Psoas muscle (tissue), 8 donors: ENCODE results near the gene TECPR2. TPM values are rescaled to one million over a fixed set of nuclear protein-coding genes. Genes with fewer than 3 reads are reported as not detected.

Source experiments
- ATAC-seq, 4 donors: fragments of 200-7000 bp; cut with Tn5 transposase; one replicate each; pipeline ENCODE4 v1.9.1; 2020; ENCODE audit warnings: moderate library complexity in 3 of 4, mild to moderate bottlenecking in 2 of 4
- DNase-seq, 2 donors: peaks; one replicate each; pipeline ENCODE4 v3.0.0-alpha.2; 2020
- H3K27ac ChIP-seq: fragments of 200-600 bp; one replicate; pipeline ENCODE4 v1.8.0; 2022
- H3K27me3 ChIP-seq, 3 donors: fragments of 200-600 bp in 1 of 3; one replicate each; pipeline versions ENCODE4 v1.6.1 to v1.8.0; 2013 to 2022; ENCODE audit warnings: low read length in 2 of 3, mild to moderate bottlenecking in 2 of 3, moderate library complexity in 1 of 3; ENCODE audit not compliant: insufficient read depth in 3 of 3
- H3K36me3 ChIP-seq, 2 donors: fragments of 200-600 bp in 1 of 2; one replicate each; pipeline versions ENCODE4 v1.6.1 to v1.8.0; 2013 to 2022; ENCODE audit warnings: low read depth in 1 of 2, mild to moderate bottlenecking in 1 of 2, moderate library complexity in 1 of 2; ENCODE audit not compliant: insufficient read depth in 1 of 2
- H3K4me1 ChIP-seq: fragments of 200-600 bp; one replicate; pipeline ENCODE4 v1.8.0; 2022
- H3K4me3 ChIP-seq: fragments of 200-600 bp; one replicate; pipeline ENCODE4 v1.8.0; 2022; ENCODE audit warnings: mild to moderate bottlenecking
- H3K9me3 ChIP-seq: fragments of 200-600 bp; one replicate; pipeline ENCODE4 v1.8.0; 2022
- WGBS, 3 donors: extraction: QIAGEN DNeasy Blood & Tissue Kit; methylation state at CpG; one replicate each; pipeline versions ENCODE4 v1.1.6 to v1.1.7; 2013; 5-methylcytosine and 5-hydroxymethylcytosine counted together
- intact Hi-C, 2 donors: fragments of 100-400 bp; cut with DNase I; formaldehyde crosslinking; loops; one replicate each; pipeline versions ENCODE4 v1.11.0 to v1.14.2; 2022
- polyA plus RNA-seq, 3 donors: library from polyadenylated mRNA; stranded (reverse); fragments of 200-250 nt; gene quantifications; one replicate each; pipeline ENCODE4 v1.2.3, GENCODE V29; 2013
- total RNA-seq, 4 donors: library from RNA; stranded (reverse); fragmentation: NEBNext Ultra II Directional in 2 of 4; extraction: Animal tissue kit (Norgen Biotek cat#: 25700) in 2 of 4; gene quantifications; one replicate each; pipeline versions ENCODE4 v1.2.1 to v1.2.4, GENCODE V29; 2021 to 2023
- TF ChIP-seq, protein P1 (sequence below): fragments of 200-600 bp; IDR thresholded peaks from one replicate; pipeline ENCODE4 v1.8.0; 2022; ENCODE audit warnings: antibody characterized with exemption
- donor health status: healthy with polysubstance abuse.
- donor health status: DM: no; HTN: no; CAD: no; lungs with moderate emphysema.
- donor health status: Bipolar disorder and iron deficiency.
- donor health status: healthy.
- donor health status: DM: yes; HTN: yes; CAD: no.
- donor health status: DM: no; HTN: no; CAD: no.
- donor health status: DM: no; HTN: no; CAD: no.
- donor health status: DM: yes; HTN: yes; CAD: no.

Gene TECPR2
- total and polyA plus RNA-seq, 7 donors, result 5.7 to 22.5 (median 16.4) TPM

GRCh38 chr14:102374264-102374663 lies 11.5 kb downstream of the TECPR2 start:
- Histone ChIP-seq H3K4me3 (no peak overlapping the region), H3K36me3 (peaks cover 0 to 29% of the 10 kb centered on the region in 2 donors), H3K27me3 (no peaks in the 10 kb centered on the region), H3K4me1 (peaks cover 11% of the 10 kb centered on the region), H3K9me3 (no peaks in the 10 kb centered on the region), H3K27ac (no peak overlapping the region)
- WGBS, 3 donors, result 57 to 71% (median 68%) methylated on average over 2 of the region's 2 CpGs
- intact Hi-C loops, result no loop called here
- TF ChIP-seq, protein P1, sequence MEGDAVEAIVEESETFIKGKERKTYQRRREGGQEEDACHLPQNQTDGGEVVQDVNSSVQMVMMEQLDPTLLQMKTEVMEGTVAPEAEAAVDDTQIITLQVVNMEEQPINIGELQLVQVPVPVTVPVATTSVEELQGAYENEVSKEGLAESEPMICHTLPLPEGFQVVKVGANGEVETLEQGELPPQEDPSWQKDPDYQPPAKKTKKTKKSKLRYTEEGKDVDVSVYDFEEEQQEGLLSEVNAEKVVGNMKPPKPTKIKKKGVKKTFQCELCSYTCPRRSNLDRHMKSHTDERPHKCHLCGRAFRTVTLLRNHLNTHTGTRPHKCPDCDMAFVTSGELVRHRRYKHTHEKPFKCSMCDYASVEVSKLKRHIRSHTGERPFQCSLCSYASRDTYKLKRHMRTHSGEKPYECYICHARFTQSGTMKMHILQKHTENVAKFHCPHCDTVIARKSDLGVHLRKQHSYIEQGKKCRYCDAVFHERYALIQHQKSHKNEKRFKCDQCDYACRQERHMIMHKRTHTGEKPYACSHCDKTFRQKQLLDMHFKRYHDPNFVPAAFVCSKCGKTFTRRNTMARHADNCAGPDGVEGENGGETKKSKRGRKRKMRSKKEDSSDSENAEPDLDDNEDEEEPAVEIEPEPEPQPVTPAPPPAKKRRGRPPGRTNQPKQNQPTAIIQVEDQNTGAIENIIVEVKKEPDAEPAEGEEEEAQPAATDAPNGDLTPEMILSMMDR, result no peak
- DNase-seq, result no peak
- peak; percentile 48 to 70 (median 48) for ATAC-seq

- H3K4me1 ChIP-seq, result peaks cover 11% of the 10 kb centered on the region
- intact Hi-C loops, result no loop called here
- H3K27ac ChIP-seq, result no peak overlapping the region
- H3K4me3 ChIP-seq, result no peak overlapping the region
- DNase-seq (no peak), ATAC-seq (no peak)
- H3K36me3 ChIP-seq, result peaks cover 0 to 30% of the 10 kb centered on the region in 2 donors
- 95 to 97% (median 97%) methylated on average over 5 of the region's 5 CpGs for WGBS, 3 donors
- TF ChIP-seq, protein P1, result no peak
- no peaks in the 10 kb centered on the region for H3K9me3 ChIP-seq
- H3K27me3 ChIP-seq, result no peaks in the 10 kb centered on the region
Measured at GRCh38 chr14:102375119-102375518, 12.4 kb downstream of the TECPR2 start.

DNA sequence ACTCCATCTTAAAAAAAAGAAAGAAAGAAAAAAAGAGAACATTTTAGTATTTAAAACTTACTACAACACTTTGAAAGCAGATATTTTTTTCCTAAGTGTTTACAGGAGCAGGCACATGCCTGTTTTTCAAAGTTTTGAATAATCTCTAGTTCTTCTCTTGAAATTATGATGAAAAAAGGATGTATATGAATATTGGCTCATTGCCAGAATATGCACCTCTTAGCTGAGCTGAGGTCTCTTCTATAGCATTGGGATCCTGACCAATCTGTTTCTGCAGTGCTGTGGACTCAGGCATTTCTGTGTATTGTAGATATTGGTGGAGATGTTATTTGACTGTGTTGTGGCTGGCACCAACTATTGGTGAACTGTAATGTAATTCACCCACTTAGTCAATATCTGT lies 15.0 kb downstream of the TECPR2 start:
- intact Hi-C loops, result no loop called here
- no peak for DNase-seq
- Histone ChIP-seq H3K9me3 (no peaks in the 10 kb centered on the region), H3K4me3 (no peak overlapping the region), H3K4me1 (peaks cover 6% of the 10 kb centered on the region), H3K36me3 (peaks cover 0 to 40% of the 10 kb centered on the region in 2 donors), H3K27me3 (no peaks in the 10 kb centered on the region), H3K27ac (no peak overlapping the region)
- no peak for ATAC-seq
- TF ChIP-seq, protein P1, result no peak

DNA sequence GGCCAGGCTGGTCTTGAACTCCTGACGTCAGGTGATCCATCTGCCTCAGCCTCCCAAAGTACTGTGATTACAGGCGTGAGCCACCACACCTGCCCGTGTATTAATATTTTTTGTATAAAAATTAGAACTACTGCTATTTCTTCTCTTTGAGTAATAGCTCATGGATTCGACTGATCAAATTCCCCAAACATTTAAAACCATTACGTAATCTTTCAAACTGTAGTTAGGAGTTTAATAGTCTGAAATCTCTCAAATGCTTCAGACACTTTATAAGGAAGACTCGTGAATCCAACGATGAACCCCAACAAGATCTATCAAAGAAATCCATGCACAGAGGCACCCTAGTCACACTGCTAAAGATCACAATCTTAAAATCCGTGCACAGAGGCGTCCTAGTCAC lies 16.1 kb downstream of the TECPR2 start:
- intact Hi-C loops, result no loop called here
- Histone ChIP-seq H3K9me3 (no peaks in the 10 kb centered on the region), H3K4me3 (no peak overlapping the region), H3K4me1 (peaks cover 6% of the 10 kb centered on the region), H3K27ac (no peak overlapping the region), H3K27me3 (no peaks in the 10 kb centered on the region), H3K36me3 (peaks cover 0 to 48% of the 10 kb centered on the region in 2 donors)
- DNase-seq, result no peak
- no peak for ATAC-seq
- WGBS, 3 donors, result 93 to 96% (median 96%) methylated on average over 9 of the region's 9 CpGs
- TF ChIP-seq, protein P1, result no peak

- ATAC-seq (no peak), DNase-seq (no peak)
- no peak overlapping the region for H3K4me3 ChIP-seq
- intact Hi-C loops, result no loop called here
- no peak overlapping the region for H3K27ac ChIP-seq
- TF ChIP-seq, protein P1, result no peak
- H3K27me3 ChIP-seq, result no peaks in the 10 kb centered on the region
- H3K4me1 ChIP-seq, result peaks cover 4% of the 10 kb centered on the region
- no peaks in the 10 kb centered on the region for H3K9me3 ChIP-seq
- peaks cover 0 to 38% of the 10 kb centered on the region in 2 donors for H3K36me3 ChIP-seq
Measured at GRCh38 chr14:102387086-102387485, 24.3 kb downstream of the TECPR2 start.
